ENCODE measurements around the gene SOX8. TPM values are rescaled to one million over a fixed set of nuclear protein-coding genes. Genes with fewer than 3 reads are reported as not detected.
"Not testable (repeated sequence)": the region's sequence is repeated elsewhere in the genome, so short reads cannot be mapped to it uniquely, and the experiment has no call there.

The SOX8 gene
- 0.26 and 0.51 TPM in 2 replicates for total RNA-seq

- no peak for DNase-seq (ENCODE audit: low read depth in 2 of 2)
Measured at GRCh38 chr16:981695-982144, at the start of gene SOX8. Gene SOX8, plus strand, starts transcription at chr16:981770. Its CDS starts 153 bp downstream, at chr16:981923.

- no peak for DNase-seq (ENCODE audit: low read depth in 2 of 2)
Measured at GRCh38 chr16:932831-933330, 48.7 kb upstream of the SOX8 start.

- no peak for DNase-seq (ENCODE audit: low read depth in 2 of 2)
Measured at GRCh38 chr16:933581-933980, 48.0 kb upstream of the SOX8 start.

GRCh38 chr16:934178-934577, 47.4 kb upstream of the SOX8 start:
- no peak for DNase-seq (ENCODE audit: low read depth in 2 of 2)

- DNase-seq (ENCODE audit: low read depth in 2 of 2), result no peak
Measured at GRCh38 chr16:935684-936083, 45.9 kb upstream of the SOX8 start.

- DNase-seq (ENCODE audit: low read depth in 2 of 2), result no peak
Measured at GRCh38 chr16:937311-937710, 44.3 kb upstream of the SOX8 start.

GRCh38 chr16:937723-938122, 43.8 kb upstream of the SOX8 start:
- DNase-seq (ENCODE audit: low read depth in 2 of 2), result no peak

- no peak for DNase-seq (ENCODE audit: low read depth in 2 of 2)
Measured at GRCh38 chr16:938136-938535, 43.4 kb upstream of the SOX8 start.

GRCh38 chr16:938752-939151, 42.8 kb upstream of the SOX8 start:
- no peak for DNase-seq (ENCODE audit: low read depth in 2 of 2)

- DNase-seq (ENCODE audit: low read depth in 2 of 2), result no peak
Measured at GRCh38 chr16:939311-939710, 42.3 kb upstream of the SOX8 start.

GRCh38 chr16:939941-940340, 41.6 kb upstream of the SOX8 start:
- no peak for DNase-seq (ENCODE audit: low read depth in 2 of 2)

- no peak for DNase-seq (ENCODE audit: low read depth in 2 of 2)
Measured at GRCh38 chr16:942436-943060, 39.0 kb upstream of the SOX8 start.

- no peak for DNase-seq (ENCODE audit: low read depth in 2 of 2)
Measured at GRCh38 chr16:943971-944370, 37.6 kb upstream of the SOX8 start.

- no peak for DNase-seq (ENCODE audit: low read depth in 2 of 2)
Measured at GRCh38 chr16:945271-946047, 36.1 kb upstream of the SOX8 start.

GRCh38 chr16:946048-946395, 35.5 kb upstream of the SOX8 start:
- no peak for DNase-seq (ENCODE audit: low read depth in 2 of 2)

GRCh38 chr16:947255-947921, 34.2 kb upstream of the SOX8 start:
- DNase-seq (ENCODE audit: low read depth in 2 of 2), result no peak

GRCh38 chr16:947922-948303, 33.7 kb upstream of the SOX8 start:
- DNase-seq (ENCODE audit: low read depth in 2 of 2), result not testable (repeated sequence)

GRCh38 chr16:948767-949166, 32.8 kb upstream of the SOX8 start:
- not testable (repeated sequence) for DNase-seq (ENCODE audit: low read depth in 2 of 2)

- DNase-seq (ENCODE audit: low read depth in 2 of 2), result not testable (repeated sequence)
Measured at GRCh38 chr16:950733-951573, 30.6 kb upstream of the SOX8 start.

GRCh38 chr16:951660-952301, 29.8 kb upstream of the SOX8 start:
- no peak for DNase-seq (ENCODE audit: low read depth in 2 of 2)

- no peak for DNase-seq (ENCODE audit: low read depth in 2 of 2)
Measured at GRCh38 chr16:952321-952720, 29.2 kb upstream of the SOX8 start.
